Measurements from ENCODE around the gene THSD4. TPM values are rescaled to one million over a fixed set of nuclear protein-coding genes. Genes with fewer than 3 reads are reported as not detected.

Gene THSD4
- polyA plus RNA-seq, 1 donor from 2014 or later, result 0.46 TPM

DNA sequence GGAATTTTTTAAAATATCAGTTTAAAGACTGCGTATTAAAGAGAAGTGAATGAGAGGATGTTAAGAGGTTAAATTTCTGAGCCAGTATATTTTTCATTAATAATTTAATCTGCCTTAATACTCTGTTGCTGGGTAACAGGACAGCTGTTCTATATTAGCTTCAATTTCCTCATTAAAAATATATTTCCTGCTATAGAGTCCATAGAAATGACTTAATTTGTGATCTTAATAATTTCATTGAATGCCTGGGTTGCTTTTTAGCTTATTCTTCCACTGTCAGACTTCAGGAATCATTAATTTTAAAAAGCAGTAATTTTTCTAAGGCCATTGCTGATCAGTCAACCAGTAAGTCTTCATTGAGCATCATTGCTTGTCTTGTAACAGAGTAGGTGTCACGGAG lies 129.0 kb downstream of the THSD4 start:
- no peak overlapping the region for H3K9ac ChIP-seq (ENCODE audit: low read length)
- TF ChIP-seq RAD21 (conservative IDR thresholded peaks at IDR 0.05) (no peak), EP300 (conservative IDR thresholded peaks at IDR 0.05; ENCODE audit: poor library complexity, severe bottlenecking) (no peak), MXI1 (conservative IDR thresholded peaks at IDR 0.05; ENCODE audit: poor library complexity, severe bottlenecking) (no peak), POLR2AphosphoS5 (IDR thresholded peaks at IDR 0.05) (no peak), SMC3 (conservative IDR thresholded peaks at IDR 0.05; ENCODE audit: poor library complexity) (no peak), EZH2 (IDR thresholded peaks at IDR 0.05; ENCODE audit: borderline replicate concordance, insufficient read depth, low read length, poor library complexity, severe bottlenecking) (no peak), TAF1 (IDR thresholded peaks at IDR 0.05; ENCODE audit: low read depth) (no peak)
- TF ChIP-seq, protein P1, sequence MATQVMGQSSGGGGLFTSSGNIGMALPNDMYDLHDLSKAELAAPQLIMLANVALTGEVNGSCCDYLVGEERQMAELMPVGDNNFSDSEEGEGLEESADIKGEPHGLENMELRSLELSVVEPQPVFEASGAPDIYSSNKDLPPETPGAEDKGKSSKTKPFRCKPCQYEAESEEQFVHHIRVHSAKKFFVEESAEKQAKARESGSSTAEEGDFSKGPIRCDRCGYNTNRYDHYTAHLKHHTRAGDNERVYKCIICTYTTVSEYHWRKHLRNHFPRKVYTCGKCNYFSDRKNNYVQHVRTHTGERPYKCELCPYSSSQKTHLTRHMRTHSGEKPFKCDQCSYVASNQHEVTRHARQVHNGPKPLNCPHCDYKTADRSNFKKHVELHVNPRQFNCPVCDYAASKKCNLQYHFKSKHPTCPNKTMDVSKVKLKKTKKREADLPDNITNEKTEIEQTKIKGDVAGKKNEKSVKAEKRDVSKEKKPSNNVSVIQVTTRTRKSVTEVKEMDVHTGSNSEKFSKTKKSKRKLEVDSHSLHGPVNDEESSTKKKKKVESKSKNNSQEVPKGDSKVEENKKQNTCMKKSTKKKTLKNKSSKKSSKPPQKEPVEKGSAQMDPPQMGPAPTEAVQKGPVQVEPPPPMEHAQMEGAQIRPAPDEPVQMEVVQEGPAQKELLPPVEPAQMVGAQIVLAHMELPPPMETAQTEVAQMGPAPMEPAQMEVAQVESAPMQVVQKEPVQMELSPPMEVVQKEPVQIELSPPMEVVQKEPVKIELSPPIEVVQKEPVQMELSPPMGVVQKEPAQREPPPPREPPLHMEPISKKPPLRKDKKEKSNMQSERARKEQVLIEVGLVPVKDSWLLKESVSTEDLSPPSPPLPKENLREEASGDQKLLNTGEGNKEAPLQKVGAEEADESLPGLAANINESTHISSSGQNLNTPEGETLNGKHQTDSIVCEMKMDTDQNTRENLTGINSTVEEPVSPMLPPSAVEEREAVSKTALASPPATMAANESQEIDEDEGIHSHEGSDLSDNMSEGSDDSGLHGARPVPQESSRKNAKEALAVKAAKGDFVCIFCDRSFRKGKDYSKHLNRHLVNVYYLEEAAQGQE (IDR thresholded peaks at IDR 0.05; ENCODE audit: borderline replicate concordance), result no peak
- TF ChIP-seq, protein P2, sequence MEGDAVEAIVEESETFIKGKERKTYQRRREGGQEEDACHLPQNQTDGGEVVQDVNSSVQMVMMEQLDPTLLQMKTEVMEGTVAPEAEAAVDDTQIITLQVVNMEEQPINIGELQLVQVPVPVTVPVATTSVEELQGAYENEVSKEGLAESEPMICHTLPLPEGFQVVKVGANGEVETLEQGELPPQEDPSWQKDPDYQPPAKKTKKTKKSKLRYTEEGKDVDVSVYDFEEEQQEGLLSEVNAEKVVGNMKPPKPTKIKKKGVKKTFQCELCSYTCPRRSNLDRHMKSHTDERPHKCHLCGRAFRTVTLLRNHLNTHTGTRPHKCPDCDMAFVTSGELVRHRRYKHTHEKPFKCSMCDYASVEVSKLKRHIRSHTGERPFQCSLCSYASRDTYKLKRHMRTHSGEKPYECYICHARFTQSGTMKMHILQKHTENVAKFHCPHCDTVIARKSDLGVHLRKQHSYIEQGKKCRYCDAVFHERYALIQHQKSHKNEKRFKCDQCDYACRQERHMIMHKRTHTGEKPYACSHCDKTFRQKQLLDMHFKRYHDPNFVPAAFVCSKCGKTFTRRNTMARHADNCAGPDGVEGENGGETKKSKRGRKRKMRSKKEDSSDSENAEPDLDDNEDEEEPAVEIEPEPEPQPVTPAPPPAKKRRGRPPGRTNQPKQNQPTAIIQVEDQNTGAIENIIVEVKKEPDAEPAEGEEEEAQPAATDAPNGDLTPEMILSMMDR (IDR thresholded peaks at IDR 0.05; ENCODE audit: poor library complexity, severe bottlenecking), result no peak
- no peak overlapping the region for H3K27ac ChIP-seq (ENCODE audit: low read length)
- no peaks in the 10 kb centered on the region for H3K36me3 ChIP-seq (ENCODE audit: insufficient read depth, low read length)
- H3F3A ChIP-seq (ENCODE audit: insufficient read depth, low read length, poor library complexity, severe bottlenecking), result no peaks in the 10 kb centered on the region
- H4K20me1 ChIP-seq (ENCODE audit: insufficient read depth), result no peaks in the 10 kb centered on the region
- H2AFZ ChIP-seq (ENCODE audit: low read depth, low read length), result no peak overlapping the region
- H3K9me2 ChIP-seq (ENCODE audit: insufficient read depth, low read length), result no peaks in the 10 kb centered on the region
- H3K9me3 ChIP-seq (ENCODE audit: low read length), result no peaks in the 10 kb centered on the region
- no peak overlapping the region for H3K4me3 ChIP-seq (ENCODE audit: low read length)
- no peaks in the 10 kb centered on the region for H3K27me3 ChIP-seq (ENCODE audit: insufficient read depth, low read depth, low read length)
- no peak overlapping the region for H3K4me2 ChIP-seq (ENCODE audit: low read length)
- no peaks in the 10 kb centered on the region for H3K79me2 ChIP-seq (replicated peaks; ENCODE audit: insufficient read depth, low read length)

DNA sequence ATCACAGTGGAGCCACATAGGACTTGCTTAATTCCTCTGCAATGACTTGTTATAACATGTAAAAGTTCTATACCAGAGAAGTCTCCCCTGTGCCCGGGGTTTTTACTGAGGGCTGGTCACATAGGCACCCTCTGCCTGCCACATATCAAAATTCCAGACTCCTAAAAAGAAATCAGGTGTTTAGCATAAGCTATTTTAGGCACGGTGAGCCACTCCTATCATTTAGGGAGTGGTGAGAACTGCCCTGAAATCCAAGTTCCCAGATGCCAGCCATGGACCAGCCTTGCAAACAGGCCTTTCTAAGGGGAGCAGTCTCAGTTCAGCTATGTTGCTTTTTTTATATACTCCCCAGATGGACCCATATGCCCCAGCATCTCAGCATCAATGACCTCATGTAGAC lies 130.3 kb downstream of the THSD4 start:
- no peak overlapping the region for H2AFZ ChIP-seq (ENCODE audit: low read depth, low read length)
- H3K4me2 ChIP-seq (ENCODE audit: low read length), result no peak overlapping the region
- H4K20me1 ChIP-seq (ENCODE audit: insufficient read depth), result no peaks in the 10 kb centered on the region
- H3K27ac ChIP-seq (ENCODE audit: low read length), result no peak overlapping the region
- no peaks in the 10 kb centered on the region for H3K79me2 ChIP-seq (replicated peaks; ENCODE audit: insufficient read depth, low read length)
- no peaks in the 10 kb centered on the region for H3K9me2 ChIP-seq (ENCODE audit: insufficient read depth, low read length)
- H3K36me3 ChIP-seq (ENCODE audit: insufficient read depth, low read length), result no peaks in the 10 kb centered on the region
- no peaks in the 10 kb centered on the region for H3K9me3 ChIP-seq (ENCODE audit: low read length)
- H3K9ac ChIP-seq (ENCODE audit: low read length), result no peak overlapping the region
- H3F3A ChIP-seq (ENCODE audit: insufficient read depth, low read length, poor library complexity, severe bottlenecking), result no peaks in the 10 kb centered on the region
- H3K27me3 ChIP-seq (ENCODE audit: insufficient read depth, low read depth, low read length), result no peaks in the 10 kb centered on the region
- TF ChIP-seq POLR2AphosphoS5 (IDR thresholded peaks at IDR 0.05) (no peak), EP300 (conservative IDR thresholded peaks at IDR 0.05; ENCODE audit: poor library complexity, severe bottlenecking) (no peak), EZH2 (IDR thresholded peaks at IDR 0.05; ENCODE audit: borderline replicate concordance, insufficient read depth, low read length, poor library complexity, severe bottlenecking) (no peak), TAF1 (IDR thresholded peaks at IDR 0.05; ENCODE audit: low read depth) (no peak), MXI1 (conservative IDR thresholded peaks at IDR 0.05; ENCODE audit: poor library complexity, severe bottlenecking) (no peak), RAD21 (conservative IDR thresholded peaks at IDR 0.05) (no peak), SMC3 (conservative IDR thresholded peaks at IDR 0.05; ENCODE audit: poor library complexity) (no peak)
- TF ChIP-seq, protein P1 (IDR thresholded peaks at IDR 0.05; ENCODE audit: borderline replicate concordance), result no peak
- TF ChIP-seq, protein P2 (IDR thresholded peaks at IDR 0.05; ENCODE audit: poor library complexity, severe bottlenecking), result no peak
- no peak overlapping the region for H3K4me3 ChIP-seq (ENCODE audit: low read length)

Measured in neural cell (in vitro differentiated cells).